NCI-H748 treated with DMSO at 0.1 percent for 48 hours (cell line): ENCODE measurements around the gene MKKS.

Source experiments
- DNase-seq: peaks from one replicate; lab custom pipeline; 2025; lab: John Stamatoyannopoulos, UW

Gene MKKS

DNA sequence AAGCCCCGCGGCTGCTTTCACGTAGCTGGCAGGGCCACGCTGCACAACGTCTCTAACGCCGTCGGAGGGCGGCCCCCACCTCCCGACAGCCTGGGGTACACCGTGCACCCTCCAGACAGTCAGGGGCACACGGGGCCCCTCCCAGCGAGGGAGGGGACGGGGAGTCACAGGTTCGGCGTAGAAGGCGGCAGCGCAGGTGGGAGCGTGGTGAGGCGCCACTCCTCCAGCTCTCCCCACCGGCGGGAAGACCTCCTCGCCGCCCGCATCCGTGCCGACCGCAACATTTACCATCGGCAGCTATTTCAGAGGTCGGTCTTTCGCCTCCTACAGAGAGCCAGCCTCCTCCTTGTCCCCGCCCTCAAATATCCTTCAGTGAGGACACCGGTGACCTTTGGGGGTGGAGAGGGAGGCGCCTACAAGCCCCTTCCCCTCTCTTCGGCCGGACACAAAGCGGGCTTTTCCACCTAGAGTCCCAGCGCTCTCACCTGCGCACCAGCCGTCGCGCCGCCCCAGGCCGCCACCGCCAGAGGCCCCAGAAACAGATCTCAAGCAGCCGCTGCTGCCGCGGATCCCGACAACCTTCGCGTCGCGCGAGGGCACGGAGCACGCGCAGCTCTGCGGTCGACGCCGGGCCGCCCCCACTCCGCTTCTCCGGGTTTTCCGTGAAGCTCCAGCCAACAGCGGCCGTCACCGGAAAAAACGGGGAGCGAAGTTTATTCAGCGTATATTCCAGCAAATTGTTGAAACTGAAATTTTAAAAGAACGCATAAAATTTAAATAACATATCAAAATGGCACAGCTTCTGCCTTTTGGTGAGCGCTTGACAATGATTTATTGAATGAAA, at the start of gene MKKS:
TSS of gene MKKS (minus strand) at position 600 of the 844 bp plus-strand sequence. CDS start 20,708 bp downstream, outside the sequence.
- DNase-seq: peak; percentile 82

DNA sequence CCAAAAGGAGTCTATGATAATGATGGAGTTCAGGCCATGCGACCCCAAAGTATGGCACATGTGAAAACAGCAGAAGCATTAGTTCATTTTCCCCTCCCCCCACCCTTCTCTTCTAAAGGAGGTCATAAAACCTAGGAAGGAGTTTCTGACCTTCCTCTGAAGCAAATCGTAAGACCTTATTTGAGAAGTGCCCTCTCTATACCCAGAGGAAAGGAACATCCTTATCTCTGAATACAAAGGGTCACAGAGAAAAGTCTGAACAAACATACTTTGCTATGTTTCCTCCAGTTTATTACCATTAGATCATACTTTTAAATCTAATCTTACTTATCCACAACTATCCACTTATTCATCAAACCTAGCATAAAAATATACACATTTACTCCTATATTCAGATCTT, 49.7 kb upstream of the MKKS start:
- DNase-seq: no peak

DNA sequence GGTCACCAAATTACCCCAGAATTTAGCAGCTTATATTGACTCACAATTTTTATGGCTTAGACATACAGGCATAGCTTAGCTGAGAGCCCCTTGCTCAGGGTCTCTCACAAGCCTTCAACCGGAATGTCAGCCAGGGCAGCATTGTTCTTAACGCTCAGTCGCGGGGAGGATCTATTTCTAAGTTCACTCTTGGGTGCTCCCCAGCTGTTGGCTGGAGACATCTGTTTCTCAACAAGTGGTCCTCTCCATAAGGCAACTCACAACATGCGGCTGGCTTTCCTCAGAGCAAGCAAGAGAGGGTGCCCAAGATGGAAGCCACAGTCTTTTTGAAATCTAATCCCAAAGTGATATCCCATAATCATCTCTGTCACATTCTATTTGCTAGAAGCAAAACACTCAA, 47.7 kb upstream of the MKKS start:
- DNase-seq: no peak

DNA sequence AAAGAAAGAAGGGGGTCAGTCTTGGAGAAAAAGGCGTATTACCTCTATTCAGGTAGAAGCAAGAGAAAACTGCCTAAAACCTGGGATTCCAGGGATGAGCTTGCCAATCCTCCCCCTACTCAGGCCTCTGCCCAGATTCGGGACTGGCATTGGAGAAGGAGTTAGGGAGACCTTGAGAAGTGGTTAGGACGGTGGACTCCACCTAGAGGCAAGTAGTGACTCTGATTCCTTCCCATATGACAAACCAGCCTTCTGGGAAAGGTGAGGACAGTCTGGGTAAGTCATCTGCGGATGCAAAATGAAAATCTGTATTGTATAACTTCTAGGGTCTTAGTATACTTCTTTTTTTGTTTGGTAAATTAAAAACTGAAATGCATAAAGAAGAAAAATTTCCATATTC, 44.9 kb upstream of the MKKS start:
- DNase-seq: no peak

DNA sequence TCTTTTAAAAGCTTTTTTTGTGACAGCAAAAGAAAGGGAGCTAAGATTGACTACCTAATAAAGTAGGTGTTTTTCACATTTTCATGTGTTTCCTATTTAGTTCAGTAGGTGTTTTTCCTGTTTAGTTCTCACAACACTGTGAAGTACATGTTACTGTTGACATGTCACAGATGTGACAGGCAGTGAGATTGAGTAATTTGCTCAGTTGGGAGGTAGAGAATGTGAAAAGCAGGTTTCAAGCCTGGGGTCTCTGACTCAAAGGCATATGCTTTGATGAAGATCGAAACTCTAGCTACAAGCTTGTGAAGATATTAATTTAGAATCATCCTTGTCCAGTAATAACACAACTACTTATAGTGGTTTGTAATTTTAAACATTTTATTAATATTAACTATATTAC, 44.2 kb upstream of the MKKS start:
- DNase-seq: no peak

DNA sequence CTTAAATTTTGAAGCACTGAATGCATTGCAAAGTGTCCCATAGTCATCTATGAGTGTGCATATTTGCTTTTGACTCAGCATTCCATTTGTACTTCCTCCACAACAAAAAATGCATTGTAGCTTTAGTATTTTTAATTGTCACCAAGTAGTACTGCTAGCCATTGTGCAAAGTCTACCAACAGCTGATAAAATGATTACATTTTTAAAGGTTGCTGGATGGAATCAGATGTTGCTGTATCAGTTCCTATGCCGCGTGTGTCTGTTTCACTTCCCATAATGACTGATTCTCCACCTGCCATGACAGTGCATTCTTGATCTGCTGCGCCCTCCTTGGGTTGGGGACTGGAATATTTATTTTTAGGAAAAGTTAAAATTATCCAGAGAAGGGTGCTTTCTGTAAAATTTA, 42.3 kb upstream of the MKKS start:
- DNase-seq: no peak

DNA sequence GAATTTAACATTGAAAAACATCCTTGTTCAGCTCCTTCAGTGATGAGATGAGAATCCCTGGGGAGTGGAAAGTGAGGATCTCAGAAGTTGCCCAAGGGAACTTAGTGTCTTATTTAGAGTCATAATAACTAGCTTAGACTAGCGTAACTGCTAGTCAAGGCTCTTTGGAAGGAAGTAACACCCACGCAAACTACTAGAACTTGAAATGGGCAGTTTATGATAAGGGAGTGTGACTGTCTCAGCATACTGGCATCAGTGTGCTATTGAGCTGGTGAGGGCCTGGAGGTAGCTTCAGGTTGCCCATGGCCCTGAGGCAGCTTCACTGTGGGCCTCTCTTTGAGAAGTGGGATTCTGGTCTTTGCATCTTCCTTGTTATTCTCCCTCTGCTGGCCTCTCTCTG, 41.2 kb upstream of the MKKS start:
- DNase-seq: no peak

DNA sequence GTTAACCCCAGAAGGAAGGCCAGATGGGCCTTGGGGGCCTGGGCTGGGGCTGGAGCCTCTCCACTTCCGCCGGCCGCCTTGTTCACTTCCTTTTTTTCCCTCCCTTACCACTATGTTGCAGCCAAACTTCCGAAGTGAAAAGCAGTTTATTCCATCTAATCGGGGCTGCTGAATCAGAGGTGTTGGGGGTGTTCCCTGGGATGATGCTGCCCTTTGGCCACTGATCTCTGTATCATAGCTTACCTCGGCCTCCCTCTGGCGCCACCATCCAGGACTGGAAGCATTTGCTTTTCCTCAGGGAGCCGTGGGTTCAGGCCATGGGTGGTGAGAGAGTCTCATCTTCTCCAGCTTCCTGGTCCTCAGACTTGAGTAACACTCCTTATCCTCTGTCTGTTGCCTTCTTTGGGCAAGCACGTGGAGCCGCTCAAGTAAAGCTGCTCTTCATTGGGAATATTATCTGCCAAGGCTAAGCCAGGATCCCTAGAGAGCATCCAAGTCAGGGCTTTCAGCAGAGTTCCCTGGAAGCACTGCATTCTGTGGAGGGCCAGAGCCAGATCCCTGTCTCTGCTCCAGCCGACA, 40.7 kb upstream of the MKKS start:
- DNase-seq: no peak

DNA sequence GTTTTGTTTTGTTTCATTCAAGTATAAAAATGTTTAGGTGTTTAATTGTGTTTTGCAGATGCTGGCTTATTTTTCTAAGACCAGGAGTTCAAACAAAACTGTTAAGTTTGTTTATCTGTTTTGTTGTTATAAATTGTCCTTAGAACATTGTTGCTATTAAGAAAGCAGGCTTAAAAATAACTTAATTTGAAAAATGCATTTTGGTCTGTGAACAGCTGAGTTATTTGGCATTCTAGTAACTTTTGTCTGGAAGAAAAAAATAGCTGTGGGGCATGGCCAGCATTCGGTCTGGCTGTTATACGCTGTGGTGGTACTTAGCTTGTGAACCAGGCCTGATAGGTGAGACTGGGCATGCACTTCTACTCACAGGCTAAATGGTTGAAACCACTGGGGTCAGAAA, 38.8 kb upstream of the MKKS start:
- DNase-seq: no peak

DNA sequence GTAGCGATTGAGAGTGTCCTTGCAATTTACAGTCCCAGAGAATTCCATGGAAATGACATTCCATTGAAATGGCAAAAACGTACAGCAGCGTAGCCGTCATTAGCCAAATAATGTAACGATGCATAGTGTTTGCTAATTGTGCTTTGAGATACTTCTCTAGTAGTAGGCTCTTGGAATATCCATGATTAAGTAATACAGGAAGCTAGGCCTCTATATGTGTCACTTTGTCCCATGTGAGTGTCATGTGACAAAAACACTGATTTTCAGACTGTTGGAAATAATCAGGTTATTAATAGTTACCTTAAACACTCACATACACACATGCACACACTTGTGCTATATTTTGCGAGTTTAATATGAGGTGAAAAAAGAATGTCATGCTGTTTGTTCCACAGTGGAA, 36.3 kb upstream of the MKKS start:
- DNase-seq: no peak

DNA sequence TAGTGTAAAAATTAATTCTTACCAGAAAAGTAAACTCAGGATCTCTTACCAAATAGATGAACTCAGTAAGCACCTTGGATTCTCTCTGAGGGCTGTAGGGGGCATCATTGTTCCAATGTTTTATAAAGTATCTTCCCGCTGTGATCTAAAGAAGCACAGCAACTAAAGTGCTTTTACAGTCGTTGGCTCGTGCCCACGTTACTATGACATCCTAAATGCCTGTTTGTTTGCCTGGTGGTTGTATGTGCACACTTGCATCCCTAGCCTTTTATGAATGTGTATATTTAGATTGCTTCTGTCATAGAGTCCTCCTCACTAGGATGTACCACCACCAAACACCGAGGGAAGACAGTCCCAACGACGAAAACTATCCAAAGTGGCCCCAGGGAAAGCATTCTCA, 35.6 kb upstream of the MKKS start:
- peak; percentile 99 for DNase-seq

DNA sequence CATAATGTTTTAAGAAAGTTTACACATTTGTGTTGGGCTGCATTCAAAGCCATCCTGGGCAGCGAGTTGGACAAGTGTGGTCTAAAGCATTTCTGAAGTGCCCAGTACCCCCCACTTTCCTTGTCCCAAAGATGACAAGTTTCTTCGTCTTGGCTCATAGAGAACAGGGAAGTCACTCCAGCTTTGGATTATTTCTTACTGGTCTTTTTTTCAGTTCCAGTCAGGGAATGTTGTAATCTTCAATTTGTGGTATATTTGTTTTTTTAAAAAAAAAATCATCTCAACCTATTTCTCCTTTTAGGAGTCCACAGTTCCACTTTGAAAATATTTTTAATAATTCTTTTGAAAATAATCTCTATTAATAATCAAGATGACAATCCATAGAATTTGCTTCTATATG, 35.0 kb upstream of the MKKS start:
- DNase-seq: no peak

DNA sequence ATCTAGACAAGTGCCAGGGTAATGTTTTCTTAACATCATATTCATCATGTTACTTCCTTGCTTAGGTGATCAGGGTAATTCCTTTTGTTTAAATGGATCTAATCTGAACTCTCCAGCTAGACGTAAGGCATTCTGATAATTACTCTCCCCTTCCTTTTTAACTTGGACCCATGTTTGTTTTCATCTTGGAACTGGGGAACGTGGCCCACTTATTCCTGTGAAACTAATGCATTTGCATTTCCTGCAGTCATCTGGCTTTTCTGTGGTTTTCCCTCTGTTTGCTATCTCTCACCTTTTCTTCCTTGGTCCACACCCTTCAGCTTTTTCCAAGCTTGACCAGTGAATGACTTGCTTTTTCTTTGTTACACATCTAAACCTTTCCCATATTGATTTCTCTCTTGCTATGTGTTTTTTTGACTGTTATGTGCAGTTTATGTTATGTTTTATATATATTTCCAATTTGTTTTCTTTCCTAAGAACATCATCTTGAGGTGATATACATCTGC, 34.4 kb upstream of the MKKS start:
- DNase-seq: no peak

DNA sequence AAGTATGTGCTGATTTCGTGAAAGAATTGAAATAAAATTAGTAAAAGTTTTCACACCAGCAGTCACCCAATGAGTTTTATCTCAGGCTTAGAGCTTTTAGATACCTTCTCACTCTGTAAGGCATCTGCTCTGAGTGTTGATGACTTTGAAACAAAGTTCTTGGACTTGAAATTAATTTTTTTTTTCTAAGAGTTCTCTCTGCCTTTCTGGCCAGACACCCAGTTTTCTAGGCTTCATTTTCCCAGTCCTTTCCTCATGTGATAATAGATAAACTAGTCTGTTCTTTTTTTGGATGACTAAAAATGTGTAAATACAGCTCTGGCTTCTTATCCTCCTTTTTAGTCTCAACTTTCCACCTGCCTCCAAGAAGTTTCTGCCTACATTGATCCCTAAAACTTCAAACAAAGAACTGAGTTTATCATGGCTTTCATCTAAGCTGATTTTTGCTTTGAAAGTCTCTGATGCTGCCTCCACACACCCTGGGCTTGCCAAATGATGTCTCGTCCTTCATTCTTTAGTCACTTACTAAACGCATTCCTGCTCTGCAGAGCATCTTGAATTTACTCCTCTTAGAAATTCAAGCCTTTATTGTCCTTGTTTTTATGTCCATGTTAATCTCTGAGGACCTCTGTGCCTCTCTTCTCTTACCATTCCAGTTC, 33.8 kb upstream of the MKKS start:
- DNase-seq: no peak

DNA sequence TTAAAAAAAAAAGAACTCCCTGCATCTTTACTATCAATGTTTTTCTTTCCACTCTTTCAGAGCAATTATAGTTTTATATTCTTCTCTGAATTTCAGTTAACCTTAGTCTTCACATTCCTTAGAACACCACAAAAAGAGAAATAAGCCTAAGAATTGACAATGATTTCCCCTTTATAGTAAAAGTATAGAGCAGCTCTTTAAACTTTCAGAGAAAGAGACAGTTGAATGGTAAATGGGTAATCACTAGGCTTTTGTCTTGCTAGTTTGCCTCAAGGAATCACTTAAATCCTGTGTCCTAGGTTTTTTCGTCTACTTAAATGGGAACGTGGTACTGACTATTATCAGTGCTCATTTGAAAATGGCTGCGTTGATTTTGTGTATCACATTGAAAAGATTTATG, 32.8 kb upstream of the MKKS start:
- no peak for DNase-seq

DNA sequence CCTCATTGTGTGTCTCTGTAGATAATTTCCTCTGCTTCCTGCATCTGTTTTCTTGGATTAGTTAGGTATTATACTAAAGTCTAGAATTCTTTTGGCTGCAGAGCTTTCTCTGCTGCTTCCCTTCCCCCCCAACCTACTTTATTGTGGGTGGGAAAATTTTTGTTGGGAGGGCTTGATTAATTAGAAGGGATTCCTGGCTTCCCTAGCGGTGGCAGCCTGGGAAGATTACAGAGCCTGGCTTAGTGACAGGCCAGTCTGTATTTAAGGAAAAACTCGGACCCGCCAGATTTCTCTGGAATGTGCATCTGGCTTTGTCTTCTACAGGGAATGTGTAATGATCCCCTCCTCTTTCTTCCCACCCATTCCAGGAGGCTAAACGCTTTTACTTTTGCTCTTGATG, 32.3 kb upstream of the MKKS start:
- no peak for DNase-seq

DNA sequence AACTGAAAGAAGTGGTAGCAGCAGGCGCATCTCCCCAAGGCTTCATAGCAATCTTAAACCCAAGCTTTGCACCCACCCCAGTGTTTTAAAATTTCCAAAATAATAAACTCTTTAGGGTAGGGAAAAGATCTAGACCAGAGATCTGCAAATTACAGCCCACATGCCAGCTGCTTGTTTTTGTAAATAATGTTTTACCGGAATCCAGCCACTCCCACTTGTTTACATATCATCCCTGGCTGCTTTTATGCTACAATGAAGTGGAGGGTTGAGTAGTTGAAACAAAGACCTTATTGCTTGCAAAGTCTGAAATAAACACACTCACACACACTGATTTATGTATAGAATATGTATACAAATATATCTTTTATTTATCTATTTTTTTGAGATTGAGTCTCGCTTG, 31.1 kb upstream of the MKKS start:
- DNase-seq: peak; percentile 25

DNA sequence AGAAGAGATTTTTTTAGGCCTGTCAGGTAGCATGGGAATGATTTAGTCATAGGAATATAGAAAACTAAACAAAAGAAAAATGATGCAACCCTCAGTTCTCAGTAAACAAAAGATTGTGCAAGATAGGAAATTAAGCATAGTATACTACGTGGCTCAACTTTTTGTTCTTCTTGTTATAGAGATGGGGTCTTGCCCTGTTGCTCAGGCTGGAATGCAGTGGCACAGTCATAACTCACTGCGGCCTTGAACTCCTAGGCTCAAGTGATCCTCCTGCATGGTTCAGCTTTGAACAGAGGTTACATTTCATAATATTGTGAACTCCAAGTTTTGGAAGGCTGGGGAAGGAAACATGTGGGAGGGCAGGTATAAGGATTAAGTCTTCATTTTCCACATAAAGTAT, 29.6 kb upstream of the MKKS start:
- DNase-seq: no peak

DNA sequence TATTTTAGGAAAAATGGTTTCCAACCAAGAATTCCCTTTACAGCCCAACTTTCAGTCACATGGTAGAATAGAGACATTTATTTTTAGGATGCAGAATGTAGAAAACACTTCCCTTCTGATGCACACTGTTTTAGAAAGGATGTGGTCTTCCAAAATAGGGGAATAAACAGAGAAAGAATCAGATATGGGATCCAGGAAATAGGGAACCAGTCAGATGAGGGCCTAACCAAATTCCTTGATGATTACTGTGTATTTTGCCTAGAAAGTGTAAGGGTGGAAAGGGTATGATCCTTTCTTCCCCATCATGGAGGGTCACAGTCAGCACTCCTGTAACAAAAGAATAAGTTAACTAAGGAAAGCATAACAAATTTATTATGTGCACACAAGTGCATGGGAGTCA, 28.5 kb upstream of the MKKS start:
- DNase-seq: no peak

DNA sequence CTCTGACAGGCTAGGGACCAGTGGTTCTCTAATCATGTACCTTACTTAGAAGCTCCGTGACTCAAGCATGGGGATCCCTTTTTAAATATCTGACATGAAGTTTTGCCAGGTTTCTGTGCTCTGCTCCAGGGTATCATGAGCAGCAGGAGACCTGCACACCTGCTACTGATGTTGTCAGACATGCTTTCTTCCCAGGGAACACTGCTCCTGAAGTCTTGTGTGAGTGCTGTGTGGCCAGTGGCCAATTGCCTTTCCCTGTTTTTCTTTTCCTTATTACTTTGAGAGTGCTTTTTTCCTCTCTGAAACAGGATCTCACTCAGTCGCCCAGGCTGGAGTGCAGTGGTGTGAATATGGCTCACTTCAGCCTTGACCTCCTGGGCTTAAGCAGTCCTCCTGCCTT, 27.5 kb upstream of the MKKS start:
- no peak for DNase-seq

DNA sequence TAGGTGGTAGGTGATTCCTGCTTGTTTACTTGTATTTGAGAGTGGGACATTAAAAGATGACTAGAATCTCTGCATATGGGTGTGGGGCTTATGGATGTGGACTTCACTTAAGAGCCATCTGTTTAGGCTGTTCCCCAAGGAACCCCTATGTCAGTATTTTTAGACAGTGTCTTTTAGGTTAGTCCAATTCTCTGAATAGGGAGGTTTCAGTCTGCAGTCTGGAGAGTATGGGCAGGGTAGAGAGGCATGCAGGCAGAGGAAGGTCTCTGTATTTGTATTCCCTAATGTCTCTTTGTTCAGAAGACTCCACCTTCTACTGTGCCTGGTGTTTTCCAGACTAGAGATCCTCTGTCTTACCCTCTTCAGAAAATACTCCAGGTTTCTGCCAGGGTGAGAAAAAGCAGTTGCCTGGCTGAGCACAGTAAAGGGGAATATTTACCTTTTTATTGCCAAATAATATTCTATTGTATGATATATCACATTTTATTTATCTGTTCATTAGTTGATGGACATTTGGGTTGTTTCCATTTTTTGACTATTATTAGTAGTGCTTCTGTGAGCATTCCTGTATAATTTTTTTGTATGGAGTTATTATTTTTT, 20.2 kb upstream of the MKKS start:
- no peak for DNase-seq

DNA sequence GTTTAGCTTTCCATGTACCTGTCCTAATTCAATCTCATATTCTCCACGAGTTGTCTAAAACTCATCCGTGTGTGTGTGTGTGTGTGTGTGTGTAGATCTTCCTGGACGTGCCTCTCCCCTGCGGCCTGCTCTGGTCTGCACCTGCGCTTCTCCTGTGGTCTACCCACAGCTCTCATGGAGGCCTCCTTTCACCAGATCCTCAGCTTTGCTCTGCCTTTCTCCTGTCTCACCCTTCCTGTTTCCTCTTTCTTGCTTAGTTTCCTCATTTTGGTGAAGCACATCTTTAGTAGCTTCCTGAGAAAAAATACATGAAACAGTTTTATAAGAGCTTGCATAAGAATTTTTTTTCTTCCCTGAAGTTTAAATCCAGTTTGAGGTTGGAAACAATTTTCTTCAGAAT, 19.2 kb upstream of the MKKS start:
- DNase-seq: no peak

DNA sequence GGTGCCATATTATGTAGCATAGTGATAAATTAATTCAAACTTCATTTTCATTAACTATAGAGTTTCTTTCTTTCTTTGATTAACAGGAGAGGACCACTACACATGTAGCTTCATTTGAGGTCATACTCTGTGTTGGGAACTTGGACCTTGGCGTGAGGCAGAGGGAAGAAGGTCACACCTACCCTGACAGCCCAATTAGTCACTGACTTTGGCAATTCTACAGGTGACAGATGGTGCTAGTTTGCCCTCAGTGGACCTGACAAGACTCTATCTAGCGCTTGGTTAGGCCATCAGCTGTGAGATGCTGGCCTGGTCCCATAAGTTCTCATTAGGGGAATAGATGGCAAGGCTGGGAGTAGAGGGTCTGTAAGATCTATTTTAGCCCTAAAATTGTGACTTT, 15.2 kb upstream of the MKKS start:
- DNase-seq: no peak
